Nephron progenitor cell (in vitro differentiated cells): ENCODE measurements around the gene IL22RA1.
A peak's percentile ranks its signal among the peaks of the same experiment; 100 is the strongest.

Experiments used
- DNase-seq: peaks from one replicate; pipeline ENCODE4 v3.0.0; 2021
- H3K27ac Mint-ChIP-seq: 2 replicates; pipeline ENCODE4 v1.8.0; 2021; ENCODE audit warnings: mild to moderate bottlenecking, moderate library complexity, mixed read lengths
- H3K27me3 Mint-ChIP-seq: 2 replicates; pipeline ENCODE4 v1.8.0; 2021; ENCODE audit warnings: mild to moderate bottlenecking, low read depth, mixed read lengths; ENCODE audit not compliant: poor library complexity
- H3K36me3 Mint-ChIP-seq: 2 replicates; pipeline ENCODE4 v1.8.0; 2021; ENCODE audit warnings: low read depth, mixed read lengths
- H3K4me1 Mint-ChIP-seq: 2 replicates; pipeline ENCODE4 v1.8.0; 2021; ENCODE audit warnings: mixed read lengths
- H3K4me3 Mint-ChIP-seq: 2 replicates; pipeline ENCODE4 v1.8.0; 2021; ENCODE audit warnings: mild to moderate bottlenecking, moderate library complexity, mixed read lengths
- H3K9me3 Mint-ChIP-seq: 2 replicates; pipeline ENCODE4 v1.8.0; 2021; ENCODE audit warnings: mild to moderate bottlenecking, moderate library complexity, mixed read lengths
- CTCF ChIP-seq: fragments of 200-600 bp; sonication (generic); IDR thresholded peaks from 2 replicates; pipeline ENCODE4 v1.5.0; 2021; ENCODE audit warnings: antibody characterized with exemption

The IL22RA1 gene

GRCh38 chr1:24109166-24109483 lies 33.8 kb downstream of the IL22RA1 start:
- Mint-ChIP-seq H3K4me3 (no peak overlapping the region), H3K4me1 (peaks cover 45% of the 10 kb centered on the region), H3K36me3 (no peaks in the 10 kb centered on the region), H3K9me3 (no peaks in the 10 kb centered on the region), H3K27ac (no peak overlapping the region), H3K27me3 (peaks cover 16% of the 10 kb centered on the region)
- TF ChIP-seq CTCF, result no peak
- DNase-seq, result no peak

- H3K27me3 Mint-ChIP-seq, result peaks cover 12% of the 10 kb centered on the region
These were observed 34.4 kb downstream of the IL22RA1 start for GRCh38 chr1:24108334-24109165.

DNA sequence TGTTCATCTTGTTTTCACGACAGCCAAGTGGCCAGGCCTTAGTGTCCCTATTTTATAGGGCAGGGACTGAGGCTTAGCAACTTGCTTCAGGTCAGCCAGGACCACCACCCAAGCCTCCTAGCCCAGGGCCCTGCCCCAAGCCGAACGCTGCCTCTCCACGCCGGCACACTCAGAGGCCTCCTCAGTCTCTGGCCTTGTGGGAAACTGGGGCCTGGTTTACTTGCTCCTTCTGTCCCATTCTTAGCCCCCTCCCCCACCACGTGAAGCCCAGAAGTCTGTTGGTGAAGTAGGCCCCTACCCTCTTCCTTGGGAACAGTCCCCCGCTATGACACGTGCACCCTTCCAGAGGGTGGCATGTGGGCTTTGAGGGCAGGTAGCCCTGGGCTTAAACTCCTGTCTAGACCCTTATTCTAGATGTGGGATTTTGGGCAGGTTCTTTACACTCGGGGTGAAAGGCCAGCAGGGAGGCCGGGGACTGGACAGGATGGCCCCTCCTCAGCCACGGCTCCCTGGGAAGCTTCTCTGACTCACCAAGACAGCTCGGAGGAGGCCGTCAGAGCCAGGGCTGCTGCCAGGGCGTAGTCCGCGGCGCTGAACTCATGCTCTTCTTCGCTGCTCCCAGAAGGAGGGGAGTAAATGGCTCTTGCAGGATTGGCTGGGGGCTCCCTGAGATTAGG lies 35.3 kb downstream of the IL22RA1 start:
- Mint-ChIP-seq H3K4me1 (peaks cover 55% of the 10 kb centered on the region), H3K9me3 (no peaks in the 10 kb centered on the region), H3K4me3 (no peak overlapping the region), H3K27me3 (peaks cover 5% of the 10 kb centered on the region), H3K27ac (no peak overlapping the region), H3K36me3 (no peaks in the 10 kb centered on the region)
- DNase-seq, result no peak
- no peak for TF ChIP-seq CTCF

More at GRCh38 chr1:24108334-24109165, 34.4 kb downstream of the IL22RA1 start:
- no peak for DNase-seq
- no peaks in the 10 kb centered on the region for H3K36me3 Mint-ChIP-seq
- H3K27ac Mint-ChIP-seq, result no peak overlapping the region
- no peaks in the 10 kb centered on the region for H3K9me3 Mint-ChIP-seq
- peaks cover 51% of the 10 kb centered on the region for H3K4me1 Mint-ChIP-seq
- no peak for TF ChIP-seq CTCF
- H3K4me3 Mint-ChIP-seq, result no peak overlapping the region

- no peak overlapping the region for H3K4me3 Mint-ChIP-seq
- peaks cover 46% of the 10 kb centered on the region for H3K4me1 Mint-ChIP-seq
- H3K27ac Mint-ChIP-seq, result peak overlapping the region; percentile 74
- no peak for TF ChIP-seq CTCF
- no peaks in the 10 kb centered on the region for H3K36me3 Mint-ChIP-seq
- DNase-seq, result no peak
- no peaks in the 10 kb centered on the region for H3K9me3 Mint-ChIP-seq
- no peaks in the 10 kb centered on the region for H3K27me3 Mint-ChIP-seq
These were observed 37.4 kb downstream of the IL22RA1 start for GRCh38 chr1:24105368-24106160.

GRCh38 chr1:24104854-24105253 lies 38.1 kb downstream of the IL22RA1 start:
- Mint-ChIP-seq H3K27ac (peak overlapping the region; percentile 74), H3K4me1 (peaks cover 46% of the 10 kb centered on the region), H3K27me3 (no peaks in the 10 kb centered on the region), H3K9me3 (no peaks in the 10 kb centered on the region), H3K36me3 (no peaks in the 10 kb centered on the region), H3K4me3 (no peak overlapping the region)
- TF ChIP-seq CTCF, result no peak
- no peak for DNase-seq
